HG03378 (cell line): ENCODE results near the gene VPS25.
"Not testable (repeated sequence)": the region's sequence is repeated elsewhere in the genome, so short reads cannot be mapped to it uniquely, and the experiment has no call there.

Source experiments
- ATAC-seq: cut with Tn5 transposase; IDR thresholded peaks from one replicate; pipeline ENCODE4 v1.9.1; 2021; ENCODE audit warnings: mild to moderate bottlenecking, moderate library complexity; ENCODE audit not compliant: unreplicated experiment

The VPS25 gene

GRCh38 chr17:42773290-42774035 lies at the start of gene VPS25:
Gene VPS25, plus strand, starts transcription at chr17:42773449. Its CDS starts 27 bp downstream, at chr17:42773476.
- ATAC-seq: no peak

- no peak for ATAC-seq
These were observed 49.6 kb upstream of the VPS25 start for GRCh38 chr17:42723636-42724035.

GRCh38 chr17:42725143-42725542 lies 48.1 kb upstream of the VPS25 start:
- ATAC-seq: no peak

- ATAC-seq: no peak
These were observed 32.5 kb upstream of the VPS25 start for GRCh38 chr17:42740699-42741098.

- not testable (repeated sequence) for ATAC-seq
These were observed 30.3 kb upstream of the VPS25 start for GRCh38 chr17:42742916-42743315.

- no peak for ATAC-seq
These were observed 29.5 kb upstream of the VPS25 start for GRCh38 chr17:42743595-42744282.

GRCh38 chr17:42744283-42744805 lies 28.9 kb upstream of the VPS25 start:
- ATAC-seq: peak; percentile 32

- ATAC-seq: peak; percentile 59
These were observed 28.2 kb upstream of the VPS25 start, which contains the start of gene EZH1 for GRCh38 chr17:42744806-42745617. Gene EZH1, minus strand, starts transcription at chr17:42745040. Its CDS starts 16,099 bp downstream, at chr17:42728941.

- ATAC-seq: no peak
These were observed 24.9 kb upstream of the VPS25 start for GRCh38 chr17:42748202-42748907.

GRCh38 chr17:42748908-42749798 lies 24.1 kb upstream of the VPS25 start:
- no peak for ATAC-seq

GRCh38 chr17:42750739-42751344 lies 22.4 kb upstream of the VPS25 start:
- ATAC-seq: no peak

GRCh38 chr17:42751628-42752027 lies 21.6 kb upstream of the VPS25 start:
- no peak for ATAC-seq

- ATAC-seq: no peak
These were observed 18.5 kb upstream of the VPS25 start for GRCh38 chr17:42754782-42755181.

GRCh38 chr17:42759982-42760651 lies 13.1 kb upstream of the VPS25 start:
- ATAC-seq: no peak

- no peak for ATAC-seq
These were observed 12.3 kb upstream of the VPS25 start, which contains the start of gene RAMP2 for GRCh38 chr17:42760652-42761581. Gene RAMP2, plus strand, starts transcription at chr17:42761227. Its CDS starts 35 bp downstream, at chr17:42761262.

GRCh38 chr17:42761638-42762037 lies 11.6 kb upstream of the VPS25 start:
- ATAC-seq: no peak

GRCh38 chr17:42766124-42766523 lies 7.1 kb upstream of the VPS25 start:
- ATAC-seq: no peak
